Measurements from ENCODE around the gene IL18R1.

Gene IL18R1

GRCh38 chr2:102391565-102391964 lies 36.0 kb downstream of the IL18R1 start:
- DNase-seq (ENCODE audit: low spot score), result no peak

DNA sequence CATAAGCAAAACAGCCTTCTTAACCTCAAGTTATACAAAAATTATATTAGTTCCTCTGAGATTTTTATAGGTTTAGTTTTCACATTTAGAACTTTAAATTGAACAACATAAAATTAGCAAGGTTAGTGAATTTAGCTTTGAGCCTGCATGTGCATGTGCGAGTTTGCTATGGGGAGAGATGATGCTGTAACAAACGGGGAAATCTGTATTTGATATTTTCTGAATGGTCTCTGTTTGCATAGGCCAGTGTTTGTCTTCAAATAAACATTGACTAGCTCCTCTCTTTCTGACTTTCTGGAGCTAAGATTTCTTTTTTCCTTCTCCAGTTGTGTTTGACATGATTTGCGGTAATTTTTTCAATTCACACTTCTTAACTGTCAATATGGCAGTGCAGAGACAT lies 36.5 kb downstream of the IL18R1 start:
- DNase-seq (ENCODE audit: low spot score), result no peak

- DNase-seq (ENCODE audit: low spot score), result no peak
Measured at GRCh38 chr2:102392942-102393341, 37.3 kb downstream of the IL18R1 start.

- no peak for DNase-seq (ENCODE audit: low spot score)
Measured at GRCh38 chr2:102396012-102396411, 40.4 kb downstream of the IL18R1 start.

GRCh38 chr2:102397209-102397608 lies 41.6 kb downstream of the IL18R1 start:
- DNase-seq (ENCODE audit: low spot score), result no peak

DNA sequence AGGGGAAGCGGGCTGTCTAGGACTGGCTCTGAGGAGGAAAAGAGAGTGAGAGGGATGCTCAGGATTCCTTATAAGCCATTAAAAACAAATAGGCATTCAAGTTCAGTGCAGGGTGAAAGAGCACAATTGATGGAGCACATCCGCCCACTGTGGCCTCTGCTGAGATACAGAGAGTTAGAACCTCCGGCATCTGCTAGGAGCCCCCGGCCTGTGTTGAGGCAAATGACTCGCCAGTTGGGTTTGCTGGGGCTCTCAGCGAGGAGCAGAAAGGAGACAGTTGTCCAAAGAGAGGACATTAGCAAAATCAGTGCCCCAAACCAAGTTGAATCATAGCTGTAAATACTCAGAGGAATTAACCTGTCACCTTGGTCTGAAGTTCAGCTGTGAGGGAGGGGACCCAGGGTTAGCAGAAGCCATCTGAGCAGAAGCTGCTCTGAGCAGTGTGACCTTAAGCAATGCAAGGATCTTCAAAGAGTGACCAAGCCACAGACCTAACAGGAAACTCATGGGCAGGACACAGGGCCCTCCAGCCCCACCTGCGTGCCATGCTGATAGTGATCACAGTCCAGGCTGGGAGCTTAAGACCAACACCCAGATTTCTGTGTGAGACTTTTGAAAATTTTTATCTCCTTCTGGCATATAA lies 44.0 kb downstream of the IL18R1 start:
- DNase-seq (ENCODE audit: low spot score), result no peak

- no peak for DNase-seq (ENCODE audit: low spot score)
Measured at GRCh38 chr2:102401456-102401855, 45.9 kb downstream of the IL18R1 start.

GRCh38 chr2:102401865-102402264 lies 46.3 kb downstream of the IL18R1 start:
- DNase-seq (ENCODE audit: low spot score), result no peak

GRCh38 chr2:102410952-102411351 lies 55.4 kb downstream of the IL18R1 start:
- DNase-seq (ENCODE audit: low spot score), result no peak

DNA sequence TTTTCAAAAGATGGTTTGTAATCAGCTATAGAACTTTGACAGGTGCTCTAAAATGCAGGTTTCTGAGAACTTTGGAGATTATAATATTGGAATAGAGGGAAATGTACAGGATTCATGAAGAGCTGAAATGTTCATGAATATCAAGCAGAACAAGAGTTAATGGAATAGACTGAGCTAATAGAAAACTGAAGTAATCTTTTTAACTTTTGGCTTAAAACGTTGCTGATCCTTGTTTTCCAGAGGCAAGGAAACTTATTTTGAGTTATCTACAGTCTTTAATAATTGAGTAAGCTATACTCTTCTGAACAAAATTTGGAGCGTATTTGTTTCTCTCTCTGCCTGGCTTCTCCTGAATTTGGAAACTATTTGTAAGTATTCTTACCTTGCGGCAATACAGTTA lies 56.6 kb downstream of the IL18R1 start:
- DNase-seq (ENCODE audit: low spot score), result no peak

- no peak for DNase-seq (ENCODE audit: low spot score)
Measured at GRCh38 chr2:102417946-102418345, 62.4 kb downstream of the IL18R1 start.

GRCh38 chr2:102418421-102418961 lies 62.9 kb downstream of the IL18R1 start:
- no peak for DNase-seq (ENCODE audit: low spot score)

DNA sequence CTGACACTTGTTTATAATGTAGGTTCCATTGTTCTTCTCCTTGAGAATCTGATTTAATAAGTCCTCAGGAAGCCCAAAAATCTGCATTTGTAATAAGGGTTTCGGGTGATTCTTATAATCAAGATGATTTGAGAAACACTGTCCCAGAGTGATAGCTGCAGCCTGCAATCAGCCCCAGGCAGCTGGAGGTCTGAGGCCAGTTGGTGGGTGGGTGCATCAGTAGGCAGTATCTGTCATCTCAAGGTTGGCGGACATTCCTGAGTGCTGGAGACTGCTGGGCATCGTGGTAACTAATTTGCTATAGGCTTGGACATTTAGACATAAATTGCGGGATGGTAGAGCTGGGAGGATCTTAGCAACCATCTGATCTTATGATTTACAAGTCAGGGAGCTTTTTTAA lies 64.7 kb downstream of the IL18R1 start:
- no peak for DNase-seq (ENCODE audit: low spot score)

DNA sequence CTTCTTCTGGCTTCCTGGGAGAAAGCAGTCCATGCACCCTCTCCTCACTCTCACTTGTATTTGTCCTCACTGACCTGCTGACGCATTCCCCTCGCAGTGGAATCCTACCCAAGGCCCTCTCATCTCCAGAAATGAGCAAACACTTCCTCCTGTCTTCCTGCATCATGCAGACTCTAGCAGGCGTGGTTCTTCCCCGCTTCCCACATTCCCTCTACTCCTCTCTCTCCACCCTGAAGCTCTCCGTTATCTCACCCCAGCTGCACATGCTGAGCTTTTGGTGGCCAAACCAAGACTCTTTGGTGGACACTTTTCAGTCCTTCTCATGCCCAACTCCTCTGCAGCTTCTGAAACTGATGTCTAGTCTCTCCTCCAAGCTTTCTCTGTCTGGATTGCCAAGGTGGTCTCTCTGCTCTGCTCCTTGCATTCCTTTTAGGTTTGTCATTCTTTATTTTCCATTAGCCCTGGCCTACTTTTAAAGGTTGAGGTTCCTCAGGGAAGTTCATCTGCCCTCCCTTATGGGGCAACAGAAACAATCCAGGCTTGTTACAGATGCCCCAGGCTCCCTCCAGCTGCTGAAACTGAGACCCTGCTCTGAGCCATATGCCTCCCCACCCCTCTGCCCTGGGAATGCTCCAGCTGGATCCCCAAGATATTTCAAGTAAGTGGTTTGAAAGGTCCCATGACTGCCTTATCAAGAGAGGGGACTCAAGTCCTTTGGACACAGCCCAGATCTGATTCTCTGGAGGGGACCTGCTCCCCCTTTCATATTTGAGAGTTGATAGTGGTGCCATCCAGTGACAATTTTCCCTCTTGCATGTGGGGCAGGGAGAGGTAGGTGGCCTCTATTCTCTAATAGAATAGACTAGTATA lies 66.5 kb downstream of the IL18R1 start:
- no peak for DNase-seq (ENCODE audit: low spot score)

GRCh38 chr2:102422910-102423309 lies 67.3 kb downstream of the IL18R1 start, which contains the start of gene IL18RAP:
IL18RAP (plus strand) TSS chr2:102423160; CDS start chr2:102423278, 118 bp downstream.
- no peak for DNase-seq (ENCODE audit: low spot score)

- no peak for DNase-seq (ENCODE audit: low spot score)
Measured at GRCh38 chr2:102423368-102423767, 67.8 kb downstream of the IL18R1 start.

GRCh38 chr2:102424754-102425153 lies 69.2 kb downstream of the IL18R1 start:
- no peak for DNase-seq (ENCODE audit: low spot score)

GRCh38 chr2:102425441-102426132 lies 70.0 kb downstream of the IL18R1 start:
- no peak for DNase-seq (ENCODE audit: low spot score)

DNA sequence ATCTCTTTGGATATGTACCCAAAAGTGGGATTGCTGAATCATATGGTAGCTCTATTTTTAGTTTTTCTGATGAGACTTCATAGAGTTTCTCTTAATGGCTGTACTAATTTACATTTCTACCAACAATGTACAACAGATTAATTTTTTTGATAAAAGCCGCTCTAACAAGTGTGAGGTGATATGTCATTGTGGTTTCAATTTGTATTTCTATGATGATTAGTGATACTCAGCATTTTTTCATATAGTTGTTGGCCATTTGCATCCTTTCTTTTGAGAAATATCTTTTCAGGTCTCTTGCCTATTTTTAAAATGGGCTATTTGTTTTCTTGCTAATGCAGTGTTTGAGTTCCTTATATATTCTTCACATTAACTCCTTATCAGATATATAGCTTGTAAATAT lies 71.7 kb downstream of the IL18R1 start:
- DNase-seq (ENCODE audit: low spot score), result no peak

DNA sequence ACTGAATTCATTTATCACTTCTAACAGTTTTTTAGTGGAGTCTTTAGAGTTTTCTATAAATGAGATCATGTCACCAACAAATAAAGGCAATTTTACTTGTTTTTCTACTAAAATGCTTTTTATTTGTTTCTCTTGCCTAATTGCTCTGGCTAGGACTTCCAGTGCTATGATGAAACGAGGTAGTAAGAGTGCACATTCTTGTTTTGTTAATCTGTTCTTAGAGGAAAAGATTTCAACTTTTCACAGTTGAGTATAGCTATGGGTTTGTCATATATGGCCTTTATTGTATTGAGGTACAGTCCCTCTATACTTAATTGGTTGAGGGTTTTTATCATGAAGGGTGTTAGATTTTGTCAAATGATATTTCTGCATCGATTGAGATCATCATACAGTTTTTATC lies 73.0 kb downstream of the IL18R1 start:
- DNase-seq (ENCODE audit: low spot score), result no peak

DNA sequence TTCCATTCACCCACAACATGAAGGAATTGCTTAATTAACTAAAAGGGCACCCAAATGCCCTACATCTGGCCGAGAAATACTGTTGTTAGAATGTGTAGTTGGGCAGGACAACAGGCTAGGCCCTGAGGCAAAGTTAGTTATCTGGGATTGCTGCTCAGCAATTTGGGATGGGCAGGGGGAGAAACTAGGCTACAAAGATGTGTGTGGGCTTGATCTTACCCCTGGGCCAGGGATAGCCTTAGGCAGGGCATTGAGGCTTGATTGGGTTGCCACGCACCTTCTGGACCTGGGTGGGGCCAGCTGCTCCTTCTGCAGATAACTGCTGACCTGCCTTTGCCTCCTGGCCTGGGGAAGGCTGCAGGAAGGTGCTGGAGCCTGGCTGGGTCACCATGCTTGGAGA lies 76.8 kb downstream of the IL18R1 start:
- no peak for DNase-seq (ENCODE audit: low spot score)

GRCh38 chr2:102433973-102434654 lies 78.5 kb downstream of the IL18R1 start:
- no peak for DNase-seq (ENCODE audit: low spot score)
